GM23338 (cell line): Measurements from ENCODE around the gene FGG.

Experiments used
- CREB1 ChIP-seq: fragments of 250-450 bp; sonication (Bioruptor Pico); IDR thresholded peaks from 2 replicates; pipeline ENCODE4 v1.5.0; 2020; ENCODE audit warnings: low read depth, mild to moderate bottlenecking, moderate library complexity
- EZH2 ChIP-seq: fragments of 200-600 bp; sonication (generic); IDR thresholded peaks from one replicate; pipeline ENCODE4 v1.8.0; 2017; ENCODE audit warnings: antibody characterized with exemption, mild to moderate bottlenecking, low read depth; ENCODE audit not compliant: unreplicated experiment
- EZH2phosphoT487 ChIP-seq: fragments of 200-600 bp; sonication (generic); IDR thresholded peaks from one replicate; pipeline ENCODE4 v1.8.1; 2018; ENCODE audit warnings: antibody characterized with exemption; ENCODE audit not compliant: unreplicated experiment
- JUNB ChIP-seq: IDR thresholded peaks from one replicate; pipeline ENCODE4 v1.6.1; 2016; ENCODE audit warnings: antibody characterized with exemption; ENCODE audit not compliant: unreplicated experiment
- NANOG ChIP-seq: IDR thresholded peaks from 2 replicates; pipeline ENCODE4 v1.6.1; 2016; ENCODE audit warnings: antibody characterized with exemption, borderline replicate concordance
- POLR2AphosphoS5 ChIP-seq: IDR thresholded peaks from 2 replicates; pipeline ENCODE4 v1.6.1; 2016; ENCODE audit warnings: antibody characterized with exemption, low read depth
- STAT1 ChIP-seq: IDR thresholded peaks from one replicate; pipeline ENCODE4 v1.6.1; 2016; ENCODE audit warnings: antibody characterized with exemption; ENCODE audit not compliant: unreplicated experiment
- ZNF114 ChIP-seq: fragments of 250-450 bp; sonication (Bioruptor Pico); IDR thresholded peaks from 2 replicates; pipeline ENCODE4 v1.5.0; 2020; ENCODE audit warnings: mild to moderate bottlenecking, moderate library complexity
- TF ChIP-seq, protein P1 (sequence below), 2 experiments: fragments of 200-600 bp in 1 of 2; sonication (generic) in 1 of 2; conservative IDR thresholded peaks; 2 replicates each; pipeline versions ENCODE4 v1.5.1 to v1.6.1; 2016 to 2017; ENCODE audit warnings: antibody characterized with exemption in 2 of 2, low read depth in 2 of 2, mild to moderate bottlenecking in 2 of 2, moderate library complexity in 1 of 2
- TF ChIP-seq, protein P2 (sequence below): IDR thresholded peaks from 2 replicates; pipeline ENCODE4 v1.6.1; 2016; ENCODE audit warnings: antibody characterized with exemption
- TF ChIP-seq, protein P3 (sequence below): IDR thresholded peaks from one replicate; pipeline ENCODE4 v1.6.1; 2018; ENCODE audit warnings: antibody characterized with exemption; ENCODE audit not compliant: unreplicated experiment

DNA sequence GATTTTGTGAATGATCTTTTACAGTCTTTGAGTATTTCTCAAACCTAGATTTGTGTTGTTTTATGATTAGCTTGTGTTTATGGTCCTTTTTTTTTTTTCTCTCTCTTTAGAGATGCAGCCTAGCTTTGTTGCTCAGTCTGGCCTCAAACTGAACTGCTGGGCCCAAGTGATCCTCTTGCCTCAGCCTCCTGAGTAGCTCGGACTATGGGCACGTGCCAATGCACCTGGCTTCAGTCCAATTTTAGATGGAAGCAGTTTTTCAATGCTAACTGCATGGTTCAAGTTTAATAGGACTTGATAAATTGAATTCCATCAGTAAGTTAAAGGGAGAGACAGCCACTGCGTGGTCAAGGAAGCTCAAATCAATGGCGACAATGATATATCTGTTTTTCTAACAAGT is 3.8 kb upstream of the FGG start:
- TF ChIP-seq, protein P1, sequence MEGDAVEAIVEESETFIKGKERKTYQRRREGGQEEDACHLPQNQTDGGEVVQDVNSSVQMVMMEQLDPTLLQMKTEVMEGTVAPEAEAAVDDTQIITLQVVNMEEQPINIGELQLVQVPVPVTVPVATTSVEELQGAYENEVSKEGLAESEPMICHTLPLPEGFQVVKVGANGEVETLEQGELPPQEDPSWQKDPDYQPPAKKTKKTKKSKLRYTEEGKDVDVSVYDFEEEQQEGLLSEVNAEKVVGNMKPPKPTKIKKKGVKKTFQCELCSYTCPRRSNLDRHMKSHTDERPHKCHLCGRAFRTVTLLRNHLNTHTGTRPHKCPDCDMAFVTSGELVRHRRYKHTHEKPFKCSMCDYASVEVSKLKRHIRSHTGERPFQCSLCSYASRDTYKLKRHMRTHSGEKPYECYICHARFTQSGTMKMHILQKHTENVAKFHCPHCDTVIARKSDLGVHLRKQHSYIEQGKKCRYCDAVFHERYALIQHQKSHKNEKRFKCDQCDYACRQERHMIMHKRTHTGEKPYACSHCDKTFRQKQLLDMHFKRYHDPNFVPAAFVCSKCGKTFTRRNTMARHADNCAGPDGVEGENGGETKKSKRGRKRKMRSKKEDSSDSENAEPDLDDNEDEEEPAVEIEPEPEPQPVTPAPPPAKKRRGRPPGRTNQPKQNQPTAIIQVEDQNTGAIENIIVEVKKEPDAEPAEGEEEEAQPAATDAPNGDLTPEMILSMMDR (conservative IDR thresholded peaks at IDR 0.05; ENCODE audit: low read depth in 2 of 2), result no peak
- no peak for TF ChIP-seq CREB1 (CRISPR knock-in tag)
- TF ChIP-seq EZH2, result no peak
- TF ChIP-seq, protein P2, sequence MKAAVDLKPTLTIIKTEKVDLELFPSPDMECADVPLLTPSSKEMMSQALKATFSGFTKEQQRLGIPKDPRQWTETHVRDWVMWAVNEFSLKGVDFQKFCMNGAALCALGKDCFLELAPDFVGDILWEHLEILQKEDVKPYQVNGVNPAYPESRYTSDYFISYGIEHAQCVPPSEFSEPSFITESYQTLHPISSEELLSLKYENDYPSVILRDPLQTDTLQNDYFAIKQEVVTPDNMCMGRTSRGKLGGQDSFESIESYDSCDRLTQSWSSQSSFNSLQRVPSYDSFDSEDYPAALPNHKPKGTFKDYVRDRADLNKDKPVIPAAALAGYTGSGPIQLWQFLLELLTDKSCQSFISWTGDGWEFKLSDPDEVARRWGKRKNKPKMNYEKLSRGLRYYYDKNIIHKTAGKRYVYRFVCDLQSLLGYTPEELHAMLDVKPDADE, result no peak
- no peak for TF ChIP-seq JUNB
- TF ChIP-seq, protein P3, sequence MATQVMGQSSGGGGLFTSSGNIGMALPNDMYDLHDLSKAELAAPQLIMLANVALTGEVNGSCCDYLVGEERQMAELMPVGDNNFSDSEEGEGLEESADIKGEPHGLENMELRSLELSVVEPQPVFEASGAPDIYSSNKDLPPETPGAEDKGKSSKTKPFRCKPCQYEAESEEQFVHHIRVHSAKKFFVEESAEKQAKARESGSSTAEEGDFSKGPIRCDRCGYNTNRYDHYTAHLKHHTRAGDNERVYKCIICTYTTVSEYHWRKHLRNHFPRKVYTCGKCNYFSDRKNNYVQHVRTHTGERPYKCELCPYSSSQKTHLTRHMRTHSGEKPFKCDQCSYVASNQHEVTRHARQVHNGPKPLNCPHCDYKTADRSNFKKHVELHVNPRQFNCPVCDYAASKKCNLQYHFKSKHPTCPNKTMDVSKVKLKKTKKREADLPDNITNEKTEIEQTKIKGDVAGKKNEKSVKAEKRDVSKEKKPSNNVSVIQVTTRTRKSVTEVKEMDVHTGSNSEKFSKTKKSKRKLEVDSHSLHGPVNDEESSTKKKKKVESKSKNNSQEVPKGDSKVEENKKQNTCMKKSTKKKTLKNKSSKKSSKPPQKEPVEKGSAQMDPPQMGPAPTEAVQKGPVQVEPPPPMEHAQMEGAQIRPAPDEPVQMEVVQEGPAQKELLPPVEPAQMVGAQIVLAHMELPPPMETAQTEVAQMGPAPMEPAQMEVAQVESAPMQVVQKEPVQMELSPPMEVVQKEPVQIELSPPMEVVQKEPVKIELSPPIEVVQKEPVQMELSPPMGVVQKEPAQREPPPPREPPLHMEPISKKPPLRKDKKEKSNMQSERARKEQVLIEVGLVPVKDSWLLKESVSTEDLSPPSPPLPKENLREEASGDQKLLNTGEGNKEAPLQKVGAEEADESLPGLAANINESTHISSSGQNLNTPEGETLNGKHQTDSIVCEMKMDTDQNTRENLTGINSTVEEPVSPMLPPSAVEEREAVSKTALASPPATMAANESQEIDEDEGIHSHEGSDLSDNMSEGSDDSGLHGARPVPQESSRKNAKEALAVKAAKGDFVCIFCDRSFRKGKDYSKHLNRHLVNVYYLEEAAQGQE, result no peak
- TF ChIP-seq STAT1, result no peak
- TF ChIP-seq EZH2phosphoT487, result no peak
- TF ChIP-seq POLR2AphosphoS5, result no peak
- TF ChIP-seq ZNF114 (CRISPR knock-in tag), result no peak
- no peak for TF ChIP-seq NANOG
